Cardiac fibroblast (primary cell): ENCODE measurements around the gene G3BP1.
"Not testable (repeated sequence)": the region's sequence is repeated elsewhere in the genome, so short reads cannot be mapped to it uniquely, and the experiment has no call there.

Experiments used
- DNase-seq, 2 donors: peaks; one replicate each; pipeline versions ENCODE4 v3.0.0 to v3.0.0-alpha.2; 2010; ENCODE audit warnings: low read depth in 2 of 2
- H3K4me3 ChIP-seq, 2 donors: replicated peaks in 1 of 2; 1 replicate in 1 of 2; 2 replicates in 1 of 2; pipeline ENCODE4 v1.5.1; 2011; ENCODE audit warnings: low read depth in 2 of 2, low read length in 2 of 2, mild to moderate bottlenecking in 2 of 2, moderate library complexity in 1 of 2
- TF ChIP-seq, protein P1 (sequence below): IDR thresholded peaks from one replicate; pipeline ENCODE4 v1.5.1; 2011; ENCODE audit warnings: low read depth, mild to moderate bottlenecking, low read length, inconsistent platforms

The G3BP1 gene

DNA sequence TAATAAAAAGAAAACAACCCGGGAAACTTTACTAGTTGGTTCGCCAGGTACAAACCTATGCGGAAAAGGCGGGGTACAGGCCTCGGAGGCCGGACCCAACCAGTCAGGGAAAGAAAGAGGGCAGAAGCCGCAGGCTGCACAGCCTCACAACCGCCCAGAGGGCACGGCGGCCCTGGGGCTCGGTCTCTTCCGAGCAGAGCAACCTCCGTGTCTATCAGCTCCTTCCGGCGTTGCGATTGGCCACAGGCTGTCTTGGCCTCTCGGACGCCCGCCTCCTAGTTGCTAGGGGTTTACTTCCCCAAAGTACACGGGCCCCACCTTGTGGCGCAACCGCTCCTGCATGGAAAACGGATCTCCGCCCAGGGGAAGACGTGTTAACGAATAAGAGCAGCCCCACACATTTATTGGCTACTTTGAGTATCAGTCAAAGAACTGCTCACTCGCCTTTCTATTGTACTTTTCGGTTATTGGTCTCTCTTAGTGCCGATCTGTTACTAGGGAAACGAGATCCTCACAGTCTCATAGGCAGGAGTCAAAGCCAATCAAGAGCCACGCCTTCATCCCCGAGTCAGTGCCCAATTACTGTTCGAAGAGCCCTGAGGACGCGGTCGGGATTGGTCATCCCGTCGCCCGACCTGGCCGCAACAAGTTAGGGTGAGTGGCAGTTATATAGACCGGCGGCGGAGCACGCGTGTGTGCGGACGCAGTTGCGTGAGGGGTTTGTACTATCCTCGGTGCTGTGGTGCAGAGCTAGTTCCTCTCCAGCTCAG lies at the start of gene G3BP1:
Gene G3BP1, plus strand, starts transcription at position 696 of the 770 bp plus-strand sequence. CDS start 14,667 bp downstream, outside the sequence.
- H3K4me3 ChIP-seq: peak within 1 kb of the TSS; percentile 87 to 92
- TF ChIP-seq, protein P1, sequence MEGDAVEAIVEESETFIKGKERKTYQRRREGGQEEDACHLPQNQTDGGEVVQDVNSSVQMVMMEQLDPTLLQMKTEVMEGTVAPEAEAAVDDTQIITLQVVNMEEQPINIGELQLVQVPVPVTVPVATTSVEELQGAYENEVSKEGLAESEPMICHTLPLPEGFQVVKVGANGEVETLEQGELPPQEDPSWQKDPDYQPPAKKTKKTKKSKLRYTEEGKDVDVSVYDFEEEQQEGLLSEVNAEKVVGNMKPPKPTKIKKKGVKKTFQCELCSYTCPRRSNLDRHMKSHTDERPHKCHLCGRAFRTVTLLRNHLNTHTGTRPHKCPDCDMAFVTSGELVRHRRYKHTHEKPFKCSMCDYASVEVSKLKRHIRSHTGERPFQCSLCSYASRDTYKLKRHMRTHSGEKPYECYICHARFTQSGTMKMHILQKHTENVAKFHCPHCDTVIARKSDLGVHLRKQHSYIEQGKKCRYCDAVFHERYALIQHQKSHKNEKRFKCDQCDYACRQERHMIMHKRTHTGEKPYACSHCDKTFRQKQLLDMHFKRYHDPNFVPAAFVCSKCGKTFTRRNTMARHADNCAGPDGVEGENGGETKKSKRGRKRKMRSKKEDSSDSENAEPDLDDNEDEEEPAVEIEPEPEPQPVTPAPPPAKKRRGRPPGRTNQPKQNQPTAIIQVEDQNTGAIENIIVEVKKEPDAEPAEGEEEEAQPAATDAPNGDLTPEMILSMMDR: peak; percentile 56
- DNase-seq: peak; percentile 100

DNA sequence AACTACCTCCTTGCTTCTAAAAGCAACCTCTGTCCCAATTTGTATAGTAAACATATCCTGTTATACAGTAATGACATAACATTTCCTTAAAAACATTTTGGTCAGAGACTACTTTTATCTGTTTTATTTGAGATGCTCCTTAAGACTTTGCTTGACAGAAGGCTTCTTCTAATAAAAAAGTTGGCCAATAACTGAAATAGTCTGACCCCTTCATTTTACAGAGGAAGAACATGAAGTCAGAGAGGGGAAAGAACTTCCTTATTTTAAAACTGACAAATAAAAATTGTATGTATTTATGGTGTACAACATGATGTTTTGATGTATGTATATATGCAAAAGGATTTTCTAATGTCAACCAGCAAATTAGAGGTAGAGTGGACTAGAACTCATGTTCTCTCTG lies 49.2 kb upstream of the G3BP1 start:
- no peak for DNase-seq
- no peak overlapping the region for H3K4me3 ChIP-seq
- TF ChIP-seq, protein P1: no peak

DNA sequence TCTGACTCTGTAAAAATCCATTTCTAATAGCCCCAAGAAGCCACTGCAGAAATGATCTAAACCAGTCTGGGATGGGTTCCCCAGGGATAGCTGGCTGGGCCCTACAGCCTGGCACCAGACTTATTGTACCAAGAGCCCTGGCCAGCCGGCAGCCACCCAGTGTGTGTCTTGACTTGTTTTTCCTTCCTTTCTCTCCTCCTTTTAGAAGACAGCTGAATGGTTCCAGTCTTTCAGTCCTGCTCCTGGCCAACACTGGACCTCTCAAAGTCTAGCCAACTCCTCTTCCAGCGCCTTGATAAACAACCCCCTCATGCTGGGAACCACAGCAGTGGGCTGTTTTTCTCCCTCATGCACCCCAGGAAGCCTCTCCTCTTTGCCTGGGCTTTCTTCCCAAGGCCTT lies 47.4 kb upstream of the G3BP1 start:
- no peak overlapping the region for H3K4me3 ChIP-seq
- TF ChIP-seq, protein P1: no peak
- no peak for DNase-seq

DNA sequence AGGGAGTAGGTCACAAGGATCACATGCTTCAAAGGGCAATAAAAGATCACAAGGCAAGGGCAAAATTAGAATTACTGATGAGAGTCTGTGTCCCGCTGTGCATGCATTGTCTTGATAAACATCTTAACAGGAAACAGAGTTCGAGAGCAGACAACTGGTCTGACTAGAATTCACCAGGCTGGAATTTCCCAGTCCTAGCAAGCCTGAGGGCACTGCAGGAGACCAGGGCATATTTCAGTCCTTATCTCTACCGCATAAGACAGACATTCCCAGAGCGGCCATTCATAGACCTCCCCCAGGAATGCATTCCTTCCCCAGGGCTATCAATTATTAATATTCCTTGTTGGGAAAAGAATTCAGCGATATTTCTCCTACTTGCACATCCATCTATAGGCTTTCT lies 42.2 kb upstream of the G3BP1 start:
- DNase-seq, H3K4me3 ChIP-seq: not testable (repeated sequence)

DNA sequence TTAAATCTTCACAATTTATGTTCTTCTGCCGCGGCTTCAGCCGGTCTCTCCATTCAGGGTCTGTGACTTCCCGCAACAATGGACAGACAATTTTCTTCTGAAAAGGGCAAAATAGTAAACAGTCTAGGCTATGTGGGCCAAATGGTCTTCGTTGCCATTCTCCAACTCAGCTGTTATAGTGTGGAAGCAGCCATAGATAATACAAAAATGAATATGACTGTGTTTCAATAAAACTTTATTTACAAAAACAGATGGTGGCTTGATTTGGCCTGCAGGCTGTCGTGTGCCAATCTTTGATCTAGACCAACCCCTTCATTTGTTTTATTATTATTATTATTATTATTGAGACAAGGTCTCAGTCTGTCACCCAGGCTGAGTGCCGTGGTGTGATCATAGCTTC lies 41.4 kb upstream of the G3BP1 start:
- H3K4me3 ChIP-seq: no peak overlapping the region
- TF ChIP-seq, protein P1: no peak

DNA sequence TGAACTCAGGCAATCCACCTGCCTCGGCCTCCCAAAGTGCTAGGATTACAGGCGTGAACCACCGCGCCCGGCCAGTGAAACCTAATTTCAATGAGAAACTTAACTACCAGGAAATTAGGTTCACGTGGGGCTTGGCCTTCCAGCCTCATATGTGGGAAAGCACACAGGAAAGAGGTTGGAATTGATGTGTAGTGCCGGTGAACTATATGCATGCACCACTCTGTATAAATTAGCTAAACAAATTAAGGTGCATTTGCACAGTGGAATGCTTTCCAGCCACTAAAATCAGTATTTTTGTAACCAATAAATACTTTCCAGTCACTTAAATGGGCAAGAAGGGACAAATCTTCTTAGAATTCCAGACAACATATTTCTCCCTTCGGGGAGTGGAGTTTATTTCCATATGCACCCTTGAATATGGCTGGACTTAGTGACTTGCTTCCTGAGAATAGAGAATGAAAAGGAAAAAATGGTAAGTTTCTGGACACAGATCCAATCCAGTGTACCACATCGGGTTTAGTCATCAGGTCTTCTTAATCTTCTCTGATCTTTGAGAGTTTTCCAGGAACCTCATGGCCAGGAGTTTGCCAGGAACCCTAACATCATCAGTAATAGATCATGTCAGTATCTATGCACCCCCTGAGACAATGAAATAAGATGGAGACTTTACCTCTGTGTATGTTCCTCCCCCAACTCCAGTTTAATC lies 38.2 kb upstream of the G3BP1 start:
- TF ChIP-seq, protein P1: no peak
- H3K4me3 ChIP-seq: no peak overlapping the region
- peak in 1 of 2 donors; percentile 33 for DNase-seq

More for the DNA sequence above, 41.4 kb upstream of the G3BP1 start:
- no peak for DNase-seq

DNA sequence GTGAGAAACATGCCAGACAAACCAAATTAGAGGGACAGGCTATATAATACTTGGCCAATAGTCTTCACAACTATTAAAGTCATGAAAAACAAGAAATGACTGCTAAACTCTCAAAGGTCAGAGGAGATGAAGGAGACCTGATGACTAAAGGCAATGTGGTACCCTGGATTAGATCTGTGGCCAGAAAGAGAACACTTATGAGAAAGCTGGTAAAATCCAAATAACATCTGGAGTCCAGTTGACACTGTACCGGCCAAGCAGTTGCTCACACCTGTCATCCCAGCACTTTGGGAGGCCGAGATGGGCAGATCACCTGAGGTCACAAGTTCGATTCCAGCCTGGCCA lies 37.7 kb upstream of the G3BP1 start:
- DNase-seq: no peak
- TF ChIP-seq, protein P1: no peak

More for the DNA sequence above, 37.7 kb upstream of the G3BP1 start:
- no peak overlapping the region for H3K4me3 ChIP-seq
